Activated CD8-positive, alpha-beta memory T cell treated with anti-CD3 and anti-CD28 coated beads for 4 hours (primary cell): ENCODE data around the gene SIAH3.

ENCODE experiments used
- DNase-seq, 2 donors: peaks; one replicate each; pipeline ENCODE4 v3.0.0-alpha.2; 2020; ENCODE audit warnings: low read depth in 2 of 2

SIAH3 gene

DNA sequence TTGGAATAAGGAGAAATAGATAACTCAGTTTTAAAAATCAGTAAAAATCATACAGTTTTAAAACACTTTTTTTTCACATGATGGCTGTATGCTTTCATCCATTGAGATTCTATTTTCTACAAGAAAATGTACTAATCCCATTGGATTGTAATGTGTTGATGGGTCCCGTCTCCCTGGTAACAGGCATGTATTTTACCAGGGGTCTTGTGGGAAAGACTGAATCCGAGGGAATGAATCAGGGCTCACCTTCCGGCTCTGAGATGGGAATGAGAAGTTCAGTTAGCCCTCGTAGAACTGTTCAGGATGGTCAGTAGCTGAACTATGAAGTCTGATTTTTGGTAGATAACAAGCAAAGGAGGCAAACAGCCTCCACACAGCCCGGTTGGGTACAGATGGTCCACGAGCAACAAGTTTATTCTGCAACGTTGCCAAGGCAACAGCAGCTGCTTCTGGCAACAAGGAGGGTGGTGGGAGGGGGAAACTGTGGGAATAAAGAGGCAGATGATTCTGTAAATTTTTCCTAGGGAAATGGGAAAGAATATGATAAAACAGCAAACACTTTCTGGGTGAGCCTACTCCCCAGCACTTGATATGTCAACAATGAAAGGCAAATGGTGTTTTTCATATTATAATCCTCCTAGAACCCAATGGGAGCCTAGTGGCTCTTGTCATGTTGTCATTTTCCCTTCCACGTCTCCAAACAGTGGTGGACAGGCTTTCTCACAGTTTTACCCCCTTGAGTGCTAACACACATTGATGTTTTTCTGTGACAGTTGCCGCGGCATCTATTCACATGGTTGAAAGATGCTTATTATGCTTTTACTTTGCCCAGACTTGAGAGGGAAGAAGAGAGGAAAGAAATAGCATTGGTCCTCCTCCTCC lies 12.4 kb upstream of the SIAH3 start:
- no peak for DNase-seq

- DNase-seq: no peak
Observed at GRCh38 chr13:45861322-45861721, 9.8 kb upstream of the SIAH3 start.

DNA sequence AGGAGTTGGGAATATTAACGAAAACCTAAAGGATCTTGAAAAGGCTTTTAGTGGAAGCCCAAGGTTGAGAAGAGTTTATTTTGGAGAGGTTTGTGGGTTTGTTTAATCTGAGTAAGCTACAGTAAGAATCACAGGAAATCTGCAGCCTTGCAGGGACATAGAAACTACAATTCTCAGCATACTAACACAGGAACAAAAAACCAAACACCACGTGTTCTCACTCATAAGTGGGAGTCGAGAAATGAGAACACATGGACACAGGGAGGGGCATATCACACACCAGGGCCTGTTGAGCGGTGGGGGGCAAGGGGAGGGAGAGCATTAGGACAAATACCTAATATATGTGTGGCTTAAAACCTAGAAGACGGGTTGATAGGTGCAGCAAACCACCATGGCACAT lies 8.7 kb upstream of the SIAH3 start:
- no peak for DNase-seq

- no peak for DNase-seq
Observed at GRCh38 chr13:45859705-45860104, 8.2 kb upstream of the SIAH3 start.

DNA sequence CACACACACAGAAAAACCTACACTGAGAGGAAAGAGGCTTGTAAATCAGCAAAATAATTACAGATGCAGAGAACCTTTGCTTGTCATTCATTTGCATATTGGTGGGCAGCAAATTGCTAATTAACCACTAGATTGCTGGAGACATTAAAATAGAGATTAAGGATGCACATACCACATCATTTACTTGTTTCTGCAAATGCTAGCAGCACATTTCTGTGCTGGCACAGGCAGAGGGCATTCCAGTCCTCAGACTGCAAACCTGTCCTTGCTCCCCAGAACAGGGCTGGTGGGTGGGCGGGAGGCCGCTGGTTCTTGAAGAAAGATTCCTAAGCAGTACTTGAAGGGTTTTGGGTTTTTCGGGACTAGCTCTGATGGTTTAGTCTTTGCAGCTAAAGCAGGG lies 941 bp upstream of the SIAH3 start:
- no peak for DNase-seq

GRCh38 chr13:45851956-45852355 lies 403 bp upstream of the SIAH3 start:
- DNase-seq: no peak

GRCh38 chr13:45850027-45850613 lies 1.4 kb downstream of the SIAH3 start:
- DNase-seq: no peak

GRCh38 chr13:45849408-45849807 lies 2.1 kb downstream of the SIAH3 start:
- DNase-seq: no peak

- DNase-seq: no peak
Observed at GRCh38 chr13:45847554-45848224, 3.9 kb downstream of the SIAH3 start.

GRCh38 chr13:45846681-45847080 lies 4.9 kb downstream of the SIAH3 start:
- DNase-seq: no peak

DNA sequence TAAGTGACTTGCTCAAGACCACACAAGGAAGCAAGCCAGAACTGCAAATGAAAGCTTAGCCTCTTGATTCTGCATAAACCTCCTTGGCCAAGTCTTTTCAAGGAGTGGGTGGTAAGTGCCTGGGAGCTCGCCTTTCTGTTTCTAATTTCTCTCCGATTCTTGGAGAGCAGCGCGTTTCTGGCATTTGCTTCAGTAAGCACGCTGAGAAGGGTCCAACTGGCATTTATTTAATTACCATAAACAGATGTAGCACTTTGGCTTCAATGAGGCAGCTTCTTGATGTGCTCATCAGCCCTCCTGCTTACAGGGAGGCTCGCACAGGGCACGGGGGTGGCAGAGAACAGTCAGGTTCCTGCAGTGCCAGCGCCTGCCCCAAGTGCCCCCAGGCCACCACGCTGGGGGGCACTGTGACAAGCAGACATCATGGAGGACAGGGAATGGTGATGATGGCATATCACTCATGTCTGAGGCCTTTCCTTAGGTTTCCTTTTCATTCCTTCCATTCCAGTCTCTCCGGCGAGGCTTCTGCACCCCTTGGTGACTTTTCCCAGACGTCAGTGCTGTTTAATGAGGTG lies 13.3 kb downstream of the SIAH3 start:
- DNase-seq: no peak

DNA sequence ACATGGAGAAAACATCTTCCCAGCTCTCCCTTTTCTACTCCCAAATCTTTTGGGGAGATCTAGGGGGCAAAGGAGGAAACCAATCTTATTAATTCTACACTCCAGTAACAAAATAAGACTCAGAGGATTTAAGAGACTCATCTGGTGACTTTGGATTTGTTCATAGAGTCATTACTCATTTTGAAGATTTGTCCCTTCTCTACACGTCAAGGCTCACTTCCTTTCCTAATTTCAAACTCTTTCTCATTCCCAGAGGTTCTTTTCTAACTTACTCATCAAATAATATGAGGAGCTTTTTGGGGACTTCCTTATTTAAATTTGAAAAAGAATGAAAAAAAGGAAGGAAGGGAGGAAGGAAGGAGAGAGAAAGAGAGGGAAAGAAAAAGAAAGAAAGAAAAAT lies 14.4 kb downstream of the SIAH3 start:
- DNase-seq: no peak

DNA sequence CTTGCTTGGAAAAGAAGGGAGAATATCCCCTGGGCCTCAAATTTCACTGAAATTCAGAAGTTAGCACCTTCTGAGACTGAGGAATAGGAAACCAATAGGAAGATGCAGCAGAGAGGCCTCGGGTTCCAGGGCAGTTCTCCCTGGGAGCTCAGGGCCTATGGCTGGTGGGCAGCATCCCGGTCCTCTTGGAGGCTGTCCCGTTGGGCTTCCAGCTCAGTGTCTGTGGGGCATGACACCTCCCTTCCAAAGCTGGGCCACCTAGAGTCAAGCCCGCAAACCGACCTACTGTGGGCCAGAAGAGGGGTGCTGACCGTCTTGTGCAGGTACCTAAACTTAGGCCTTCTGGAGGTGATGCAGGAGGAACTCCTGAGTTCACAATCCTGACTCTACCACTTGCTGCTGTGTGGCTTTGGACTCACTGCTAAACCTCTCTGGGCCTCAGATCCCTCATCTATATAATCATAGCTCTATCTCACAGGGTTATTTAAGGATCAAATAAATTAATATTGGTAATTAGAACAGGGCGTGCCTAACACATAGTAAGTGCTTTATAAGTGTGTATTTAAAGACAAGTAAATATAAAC lies 17.1 kb downstream of the SIAH3 start:
- DNase-seq: no peak

GRCh38 chr13:45833663-45834375 lies 17.7 kb downstream of the SIAH3 start:
- no peak for DNase-seq

GRCh38 chr13:45833242-45833641 lies 18.3 kb downstream of the SIAH3 start:
- no peak for DNase-seq

GRCh38 chr13:45831851-45832250 lies 19.7 kb downstream of the SIAH3 start:
- DNase-seq: no peak

GRCh38 chr13:45830121-45830520 lies 21.4 kb downstream of the SIAH3 start:
- no peak for DNase-seq

DNA sequence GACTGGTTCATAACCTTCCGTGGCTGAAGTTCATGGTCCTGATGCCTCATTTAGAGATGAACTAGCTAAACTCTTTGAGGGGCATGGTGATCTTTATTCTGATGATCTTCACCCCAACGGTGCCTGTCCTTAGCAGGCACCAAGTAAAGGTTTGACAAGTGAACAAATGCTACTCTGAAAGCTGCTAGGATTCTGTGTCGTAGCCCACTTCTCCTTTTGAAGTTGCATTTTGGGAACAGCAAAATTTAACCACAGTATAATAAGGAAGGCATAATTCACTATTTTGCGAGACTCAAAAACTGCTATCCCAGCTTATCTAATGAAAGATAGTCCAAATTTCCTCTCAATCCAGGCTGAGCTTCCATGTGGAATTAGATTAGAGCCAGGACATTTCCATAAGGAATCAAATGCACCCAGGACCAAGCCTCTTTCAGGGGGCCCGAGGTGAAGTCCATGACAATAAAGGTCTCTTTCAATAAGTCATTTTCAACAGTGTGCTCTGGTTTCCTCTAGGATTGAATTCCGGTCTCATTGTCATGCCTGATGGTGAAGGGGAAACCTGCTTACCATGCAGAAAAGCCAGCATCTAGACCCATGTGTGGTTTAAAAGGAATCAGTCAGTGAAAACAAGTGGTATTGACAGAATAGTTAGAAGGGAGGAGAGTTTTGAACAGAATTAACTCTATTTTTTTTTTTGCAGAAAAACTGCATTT lies 23.1 kb downstream of the SIAH3 start:
- no peak for DNase-seq

- no peak for DNase-seq
Observed at GRCh38 chr13:45827318-45827717, 24.2 kb downstream of the SIAH3 start.

DNA sequence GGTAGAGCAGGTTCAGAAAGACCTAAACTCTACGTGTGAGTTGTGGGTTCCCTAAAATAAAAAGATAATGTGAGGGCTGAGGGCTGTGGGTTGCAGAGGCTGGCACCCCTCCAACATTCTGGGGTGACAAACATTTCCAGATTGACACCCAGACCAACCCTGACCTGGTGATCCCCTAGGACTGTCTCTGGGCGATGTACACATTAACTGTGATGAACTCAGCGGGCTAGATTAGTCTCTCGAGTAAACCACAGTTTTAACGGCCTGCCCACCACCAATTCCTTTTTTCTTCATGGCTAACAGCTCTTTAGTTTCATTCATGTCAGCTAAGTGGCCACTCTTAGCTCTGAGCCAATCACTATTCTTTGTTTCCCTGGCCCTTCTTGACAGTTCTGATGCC lies 24.8 kb downstream of the SIAH3 start:
- no peak for DNase-seq

DNA sequence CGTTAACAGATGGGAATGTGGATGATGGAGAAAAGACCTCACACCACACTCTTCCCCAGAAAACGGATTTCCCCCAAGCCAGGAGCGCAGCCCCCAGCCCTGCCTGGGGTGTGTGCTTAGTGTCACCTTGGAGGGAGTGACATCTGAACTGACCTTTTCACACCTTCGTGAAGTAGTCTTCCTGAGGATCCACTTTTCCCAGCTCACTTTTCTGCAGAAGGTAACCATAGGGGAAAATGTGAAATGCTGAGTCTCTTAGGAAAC lies 26.2 kb downstream of the SIAH3 start:
- no peak for DNase-seq
